ENCODE measurements around the gene ARMH1. TPM values are rescaled to one million over a fixed set of nuclear protein-coding genes. Genes with fewer than 3 reads are reported as not detected.

ARMH1 gene
- total RNA-seq, 1 donor from 2014 or later = 1.1 TPM

- H3K4me1 ChIP-seq = no peaks in the 10 kb centered on the region
- H3K27ac ChIP-seq (replicated peaks) = no peak overlapping the region
- no peak for TF ChIP-seq CTCF (IDR thresholded peaks at IDR 0.05; ENCODE audit: borderline replicate concordance)
- H3K36me3 ChIP-seq = no peaks in the 10 kb centered on the region
- H3K27me3 ChIP-seq (ENCODE audit: low read depth) = peaks cover 18% of the 10 kb centered on the region
- no peak overlapping the region for H3K4me3 ChIP-seq
- intact Hi-C loops (cut with micrococcal nuclease) = no loop called here
- no peak for DNase-seq
- no peaks in the 10 kb centered on the region for H3K9me3 ChIP-seq (replicated peaks)
Measured at GRCh38 chr1:44707112-44707881, 32.8 kb downstream of the ARMH1 start.

DNA sequence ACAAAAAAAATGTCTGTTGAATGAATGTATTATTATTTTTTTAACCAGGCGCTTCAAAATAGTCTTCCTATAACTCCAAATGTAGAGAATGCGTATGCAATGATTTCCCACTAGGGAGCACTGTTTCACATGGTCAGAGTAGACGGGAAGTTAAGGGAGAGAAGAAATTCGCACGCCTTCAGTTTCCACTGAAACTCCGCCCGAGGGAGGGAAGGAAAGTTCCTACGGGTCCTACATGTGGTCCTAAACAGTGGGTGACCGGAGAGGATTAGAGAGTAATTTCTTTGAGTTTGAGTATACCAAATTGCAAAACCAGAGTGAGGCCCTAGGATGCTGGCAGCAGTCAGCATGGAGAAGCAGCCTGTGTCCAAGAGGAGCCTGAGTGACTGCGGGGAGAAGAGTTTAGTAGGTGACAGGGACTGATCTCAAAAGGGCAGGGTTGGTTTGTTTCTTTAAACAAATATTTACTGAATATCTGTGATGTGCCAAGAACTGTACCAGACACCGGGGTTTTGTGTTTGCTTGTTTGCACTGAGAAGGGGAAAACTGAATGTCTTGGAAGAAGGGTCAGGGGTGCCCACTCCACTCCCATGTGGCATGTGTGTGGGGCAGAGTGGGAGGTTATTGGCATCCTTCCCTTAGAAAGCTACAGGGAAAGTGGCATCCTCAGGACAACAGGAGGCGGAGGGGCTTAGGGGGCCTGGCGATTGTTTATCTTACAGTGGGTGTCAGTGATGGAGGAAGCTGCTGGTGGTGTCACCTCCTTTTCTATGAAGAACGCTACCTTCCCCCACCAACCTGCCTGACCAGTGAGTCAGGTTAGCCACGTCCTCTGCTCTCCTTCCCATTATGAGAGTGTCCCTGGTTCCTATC lies 33.7 kb downstream of the ARMH1 start:
- intact Hi-C loops (cut with micrococcal nuclease) = no loop called here
- no peaks in the 10 kb centered on the region for H3K4me1 ChIP-seq
- no peaks in the 10 kb centered on the region for H3K9me3 ChIP-seq (replicated peaks)
- H3K4me3 ChIP-seq = no peak overlapping the region
- no peak overlapping the region for H3K27ac ChIP-seq (replicated peaks)
- peaks cover 18% of the 10 kb centered on the region for H3K27me3 ChIP-seq (ENCODE audit: low read depth)
- TF ChIP-seq CTCF (IDR thresholded peaks at IDR 0.05; ENCODE audit: borderline replicate concordance) = peak; percentile 74
- no peak for DNase-seq
- no peaks in the 10 kb centered on the region for H3K36me3 ChIP-seq

DNA sequence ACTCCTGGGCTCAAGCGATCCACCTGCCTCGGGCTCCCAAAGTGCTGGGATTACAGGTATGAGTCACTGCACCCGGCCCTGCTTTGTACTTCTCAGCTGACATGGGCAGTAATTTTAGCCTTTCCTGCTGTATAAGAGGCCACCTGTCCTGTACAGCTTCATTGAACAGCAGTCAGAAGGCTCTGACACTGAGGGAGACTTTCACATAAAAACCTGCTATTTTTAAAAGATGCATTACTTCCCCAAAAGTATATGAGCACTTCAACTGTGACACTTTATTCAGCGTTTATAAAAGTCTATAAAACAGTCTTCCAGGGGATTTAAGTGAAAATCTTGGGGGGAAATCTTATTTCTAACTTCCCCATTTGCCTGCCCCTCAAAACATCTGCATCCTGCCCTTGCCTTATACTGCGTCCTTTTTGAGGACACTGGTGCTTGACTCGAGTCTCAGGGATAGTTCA lies 38.8 kb downstream of the ARMH1 start:
- no peak for TF ChIP-seq CTCF (IDR thresholded peaks at IDR 0.05; ENCODE audit: borderline replicate concordance)
- DNase-seq = no peak
- H3K36me3 ChIP-seq = no peaks in the 10 kb centered on the region
- H3K4me1 ChIP-seq = peaks cover 7% of the 10 kb centered on the region
- intact Hi-C loops (cut with micrococcal nuclease) = no loop called here
- H3K27me3 ChIP-seq (ENCODE audit: low read depth) = peaks cover 18% of the 10 kb centered on the region
- H3K9me3 ChIP-seq (replicated peaks) = no peaks in the 10 kb centered on the region
- H3K4me3 ChIP-seq = no peak overlapping the region
- H3K27ac ChIP-seq (replicated peaks) = no peak overlapping the region

- no peak for TF ChIP-seq CTCF (IDR thresholded peaks at IDR 0.05; ENCODE audit: borderline replicate concordance)
- H3K27ac ChIP-seq (replicated peaks) = no peak overlapping the region
- DNase-seq = no peak
- intact Hi-C loops (cut with micrococcal nuclease) = no loop called here
- H3K36me3 ChIP-seq = no peaks in the 10 kb centered on the region
- no peak overlapping the region for H3K4me3 ChIP-seq
- H3K4me1 ChIP-seq = peaks cover 7% of the 10 kb centered on the region
- H3K27me3 ChIP-seq (ENCODE audit: low read depth) = peaks cover 18% of the 10 kb centered on the region
- no peaks in the 10 kb centered on the region for H3K9me3 ChIP-seq (replicated peaks)
Measured at GRCh38 chr1:44714532-44714931, 40.0 kb downstream of the ARMH1 start.

DNA sequence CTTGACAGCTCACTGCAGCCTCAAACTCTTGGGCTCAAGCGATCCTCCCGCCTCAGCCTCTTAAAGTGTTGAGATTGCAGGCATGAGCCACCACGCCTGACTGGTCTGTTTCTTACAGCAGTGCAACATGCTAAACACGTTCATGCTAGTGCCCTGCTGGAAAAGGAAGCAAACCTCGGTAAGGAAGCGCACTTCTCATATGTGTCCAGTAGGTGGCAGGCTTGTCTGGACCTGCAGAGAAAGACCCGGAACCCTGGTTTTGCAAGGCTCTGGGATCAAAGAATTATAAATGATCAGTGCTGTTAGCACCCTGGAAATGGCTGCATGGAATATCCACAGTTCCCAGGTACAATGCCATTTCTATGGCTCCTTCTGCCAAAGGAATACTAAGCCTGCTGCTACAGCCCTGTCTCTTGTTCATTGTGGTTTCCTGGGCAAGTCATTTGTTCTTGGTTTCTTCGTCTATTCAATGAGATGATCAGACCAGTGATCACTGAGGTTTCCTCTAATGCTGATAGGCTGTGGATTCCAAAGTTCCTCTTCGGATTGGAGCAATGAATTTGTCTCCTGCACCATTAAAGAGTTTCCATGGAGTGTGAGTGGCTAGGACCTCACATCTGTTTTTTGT lies 40.5 kb downstream of the ARMH1 start:
- no peak overlapping the region for H3K4me3 ChIP-seq
- no peaks in the 10 kb centered on the region for H3K36me3 ChIP-seq
- H3K27me3 ChIP-seq (ENCODE audit: low read depth) = peaks cover 18% of the 10 kb centered on the region
- intact Hi-C loops (cut with micrococcal nuclease) = no loop called here
- TF ChIP-seq CTCF (IDR thresholded peaks at IDR 0.05; ENCODE audit: borderline replicate concordance) = peak; percentile 93
- DNase-seq = peak; percentile 29
- H3K4me1 ChIP-seq = peaks cover 7% of the 10 kb centered on the region
- no peaks in the 10 kb centered on the region for H3K9me3 ChIP-seq (replicated peaks)
- H3K27ac ChIP-seq (replicated peaks) = no peak overlapping the region
